ENCODE data around the gene IGSF1.

DNA sequence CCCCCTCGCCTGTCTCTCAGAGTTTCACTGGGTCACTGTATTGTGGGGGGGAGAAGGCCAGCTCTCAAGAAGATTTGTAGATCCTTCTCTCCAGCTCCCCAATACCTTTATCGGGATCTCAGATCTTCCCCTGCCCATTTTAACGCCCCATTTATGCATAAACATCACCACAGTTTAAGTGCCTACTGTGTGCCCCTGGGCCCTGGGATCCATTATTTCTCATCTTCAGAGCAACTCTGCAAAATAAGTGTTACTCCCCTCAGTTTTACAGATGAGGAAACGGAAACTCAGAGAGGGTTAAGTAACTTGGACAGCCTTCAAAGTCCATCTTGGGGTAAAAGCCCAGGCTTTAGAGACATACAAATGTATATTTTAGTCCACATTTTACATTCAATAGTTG lies 421 bp upstream of the IGSF1 start:
- TF ChIP-seq, protein P1, sequence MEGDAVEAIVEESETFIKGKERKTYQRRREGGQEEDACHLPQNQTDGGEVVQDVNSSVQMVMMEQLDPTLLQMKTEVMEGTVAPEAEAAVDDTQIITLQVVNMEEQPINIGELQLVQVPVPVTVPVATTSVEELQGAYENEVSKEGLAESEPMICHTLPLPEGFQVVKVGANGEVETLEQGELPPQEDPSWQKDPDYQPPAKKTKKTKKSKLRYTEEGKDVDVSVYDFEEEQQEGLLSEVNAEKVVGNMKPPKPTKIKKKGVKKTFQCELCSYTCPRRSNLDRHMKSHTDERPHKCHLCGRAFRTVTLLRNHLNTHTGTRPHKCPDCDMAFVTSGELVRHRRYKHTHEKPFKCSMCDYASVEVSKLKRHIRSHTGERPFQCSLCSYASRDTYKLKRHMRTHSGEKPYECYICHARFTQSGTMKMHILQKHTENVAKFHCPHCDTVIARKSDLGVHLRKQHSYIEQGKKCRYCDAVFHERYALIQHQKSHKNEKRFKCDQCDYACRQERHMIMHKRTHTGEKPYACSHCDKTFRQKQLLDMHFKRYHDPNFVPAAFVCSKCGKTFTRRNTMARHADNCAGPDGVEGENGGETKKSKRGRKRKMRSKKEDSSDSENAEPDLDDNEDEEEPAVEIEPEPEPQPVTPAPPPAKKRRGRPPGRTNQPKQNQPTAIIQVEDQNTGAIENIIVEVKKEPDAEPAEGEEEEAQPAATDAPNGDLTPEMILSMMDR (IDR thresholded peaks at IDR 0.05): no peak
- TF ChIP-seq POLR2A (IDR thresholded peaks at IDR 0.05): no peak

Measured in esophagus squamous epithelium (tissue), 4 donors.